ENCODE data around the gene ITIH4. TPM values are rescaled to one million over a fixed set of nuclear protein-coding genes. Genes with fewer than 3 reads are reported as not detected.
"Not testable (repeated sequence)": the region's sequence is repeated elsewhere in the genome, so short reads cannot be mapped to it uniquely, and the experiment has no call there.

Gene ITIH4
- total RNA-seq, 1 donor from 2014 or later, result 6.1 TPM

GRCh38 chr3:52787672-52788625, 42.5 kb downstream of the ITIH4 start:
- DNase-seq (ENCODE audit: low spot score in 2 of 2), result no peak
- FAIRE-seq, result no peak

- no peak for FAIRE-seq
- no peak for DNase-seq (ENCODE audit: low spot score in 2 of 2)
Observed at GRCh38 chr3:52787246-52787645, 43.2 kb downstream of the ITIH4 start.

GRCh38 chr3:52786330-52787215, 43.9 kb downstream of the ITIH4 start:
- FAIRE-seq, result no peak
- no peak for DNase-seq (ENCODE audit: low spot score in 2 of 2)

GRCh38 chr3:52784931-52785590, 45.4 kb downstream of the ITIH4 start:
- DNase-seq (ENCODE audit: low spot score in 2 of 2) (no peak), FAIRE-seq (no peak)

- FAIRE-seq, result no peak
- no peak for DNase-seq (ENCODE audit: low spot score in 2 of 2)
Observed at GRCh38 chr3:52784021-52784621, 46.4 kb downstream of the ITIH4 start.

- no peak for FAIRE-seq
- DNase-seq (ENCODE audit: low spot score in 2 of 2), result no peak
Observed at GRCh38 chr3:52783211-52783555, 47.3 kb downstream of the ITIH4 start.

- FAIRE-seq (no peak), DNase-seq (ENCODE audit: low spot score in 2 of 2) (no peak)
Observed at GRCh38 chr3:52782412-52783210, 47.9 kb downstream of the ITIH4 start.

- no peak for FAIRE-seq
Observed at GRCh38 chr3:52781741-52782140, 48.7 kb downstream of the ITIH4 start.

GRCh38 chr3:52779837-52780585, 50.5 kb downstream of the ITIH4 start:
- FAIRE-seq (no peak), DNase-seq (ENCODE audit: low spot score in 2 of 2) (no peak)

More at GRCh38 chr3:52781741-52782140, 48.7 kb downstream of the ITIH4 start:
- DNase-seq (ENCODE audit: low spot score in 2 of 2), result no peak

- DNase-seq (ENCODE audit: low spot score in 2 of 2), result no peak
- no peak for FAIRE-seq
Observed at GRCh38 chr3:52779011-52779836, 51.2 kb downstream of the ITIH4 start.

- FAIRE-seq, result no peak
- DNase-seq (ENCODE audit: low spot score in 2 of 2), result no peak
Observed at GRCh38 chr3:52777959-52778805, 52.3 kb downstream of the ITIH4 start.

GRCh38 chr3:52777127-52777958, 53.1 kb downstream of the ITIH4 start, which contains the start of gene ITIH1:
Gene ITIH1, plus strand, starts transcription at chr3:52777599. Its CDS starts 17 bp downstream, at chr3:52777616.
- FAIRE-seq (no peak), DNase-seq (ENCODE audit: low spot score in 2 of 2) (no peak)

GRCh38 chr3:52776486-52776885, 54.0 kb downstream of the ITIH4 start:
- not testable (repeated sequence) for FAIRE-seq; DNase-seq (ENCODE audit: low spot score in 2 of 2)

GRCh38 chr3:52775877-52776276, 54.6 kb downstream of the ITIH4 start:
- DNase-seq (ENCODE audit: low spot score in 2 of 2) (no peak), FAIRE-seq (no peak)

- FAIRE-seq (no peak), DNase-seq (ENCODE audit: low spot score in 2 of 2) (no peak)
Observed at GRCh38 chr3:52774901-52775864, 55.3 kb downstream of the ITIH4 start.
